ENCODE results near the gene RRAD. TPM values are rescaled to one million over a fixed set of nuclear protein-coding genes. Genes with fewer than 3 reads are reported as not detected.

RRAD gene
- polyA plus RNA-seq, 1 experiment, result 1.9 TPM

DNA sequence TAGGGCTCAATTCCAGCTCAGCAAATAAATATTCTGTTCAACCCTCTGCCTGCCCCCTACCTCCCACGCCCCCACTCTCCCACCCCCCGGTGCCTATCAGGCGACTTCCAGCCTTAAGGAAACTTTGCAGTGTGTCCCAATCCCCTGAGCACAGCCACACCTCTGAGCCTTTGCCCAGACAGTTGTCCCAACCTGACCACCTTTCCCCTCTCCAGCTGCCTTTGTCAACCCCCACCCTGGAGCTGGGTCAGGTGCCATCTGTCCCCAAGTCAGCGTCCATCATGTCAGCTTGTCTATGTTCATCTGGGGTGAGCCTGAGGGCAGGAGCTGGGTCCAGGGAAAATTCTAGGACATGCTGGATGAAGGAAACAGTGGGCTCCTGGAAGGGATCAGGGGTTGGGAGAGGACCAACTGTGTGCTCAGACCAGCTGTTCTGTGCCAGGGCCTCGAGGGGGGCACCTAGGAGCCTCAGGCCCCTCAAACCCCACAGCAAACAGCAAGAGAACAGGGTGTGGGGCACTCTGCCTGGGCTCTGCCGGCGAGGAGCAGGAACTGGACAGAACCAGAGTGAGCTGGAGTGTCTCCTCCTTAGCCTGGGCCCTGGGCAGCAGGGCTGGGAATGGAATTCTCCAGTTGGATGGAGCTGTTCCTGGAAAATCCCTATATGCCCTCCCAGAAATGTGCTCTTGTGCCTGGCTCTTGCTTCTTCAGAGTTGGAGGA is 24.5 kb downstream of the RRAD start:
- H3K4me3 ChIP-seq (ENCODE audit: low read depth, low read length), result no peak overlapping the region
- ChIA-PET CTCF (interaction anchor here (1.0 kb wide), 1 partner anchor 35 kb away, joined by 3 read pairs; no protein-coding TSS in a partner anchor), POLR2A (interaction anchor here (0.9 to 1.3 kb wide), 2 partner anchors 10 to 28 kb away, joined by 3 read pairs; no protein-coding TSS in a partner anchor)
- no peaks in the 10 kb centered on the region for H3K9me3 ChIP-seq (ENCODE audit: control insufficient read depth, insufficient read depth, low read length)
- H3K27ac ChIP-seq (ENCODE audit: low read depth, low read length), result no peak overlapping the region
- TF ChIP-seq, protein P1, sequence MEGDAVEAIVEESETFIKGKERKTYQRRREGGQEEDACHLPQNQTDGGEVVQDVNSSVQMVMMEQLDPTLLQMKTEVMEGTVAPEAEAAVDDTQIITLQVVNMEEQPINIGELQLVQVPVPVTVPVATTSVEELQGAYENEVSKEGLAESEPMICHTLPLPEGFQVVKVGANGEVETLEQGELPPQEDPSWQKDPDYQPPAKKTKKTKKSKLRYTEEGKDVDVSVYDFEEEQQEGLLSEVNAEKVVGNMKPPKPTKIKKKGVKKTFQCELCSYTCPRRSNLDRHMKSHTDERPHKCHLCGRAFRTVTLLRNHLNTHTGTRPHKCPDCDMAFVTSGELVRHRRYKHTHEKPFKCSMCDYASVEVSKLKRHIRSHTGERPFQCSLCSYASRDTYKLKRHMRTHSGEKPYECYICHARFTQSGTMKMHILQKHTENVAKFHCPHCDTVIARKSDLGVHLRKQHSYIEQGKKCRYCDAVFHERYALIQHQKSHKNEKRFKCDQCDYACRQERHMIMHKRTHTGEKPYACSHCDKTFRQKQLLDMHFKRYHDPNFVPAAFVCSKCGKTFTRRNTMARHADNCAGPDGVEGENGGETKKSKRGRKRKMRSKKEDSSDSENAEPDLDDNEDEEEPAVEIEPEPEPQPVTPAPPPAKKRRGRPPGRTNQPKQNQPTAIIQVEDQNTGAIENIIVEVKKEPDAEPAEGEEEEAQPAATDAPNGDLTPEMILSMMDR (IDR thresholded peaks at IDR 0.05; ENCODE audit: low read depth, low read length), result no peak
- H3K27me3 ChIP-seq (ENCODE audit: control insufficient read depth, insufficient read depth, low read length), result no peaks in the 10 kb centered on the region
- no peak for DNase-seq (ENCODE audit: low read depth, low spot score)

- CTCF ChIA-PET, result interaction anchor here (0.5 to 0.6 kb wide), 2 partner anchors 27 to 133 kb away, joined by 3 read pairs; no protein-coding TSS in a partner anchor
- peak overlapping the region; percentile 69 for H3K27ac ChIP-seq (ENCODE audit: low read depth, low read length)
- TF ChIP-seq, protein P1 (IDR thresholded peaks at IDR 0.05; ENCODE audit: low read depth, low read length), result no peak
- no peak overlapping the region for H3K4me3 ChIP-seq (ENCODE audit: low read depth, low read length)
- no peaks in the 10 kb centered on the region for H3K27me3 ChIP-seq (ENCODE audit: control insufficient read depth, insufficient read depth, low read length)
- peak; percentile 53 for DNase-seq (ENCODE audit: low read depth, low spot score)
- H3K9me3 ChIP-seq (ENCODE audit: control insufficient read depth, insufficient read depth, low read length), result no peaks in the 10 kb centered on the region
- POLR2A ChIA-PET, result interaction anchor here (1.0 to 1.3 kb wide), 2 partner anchors 10 to 31 kb away, joined by 3 read pairs; no protein-coding TSS in a partner anchor
Measured at GRCh38 chr16:66899945-66900710, 25.2 kb downstream of the RRAD start.

DNA sequence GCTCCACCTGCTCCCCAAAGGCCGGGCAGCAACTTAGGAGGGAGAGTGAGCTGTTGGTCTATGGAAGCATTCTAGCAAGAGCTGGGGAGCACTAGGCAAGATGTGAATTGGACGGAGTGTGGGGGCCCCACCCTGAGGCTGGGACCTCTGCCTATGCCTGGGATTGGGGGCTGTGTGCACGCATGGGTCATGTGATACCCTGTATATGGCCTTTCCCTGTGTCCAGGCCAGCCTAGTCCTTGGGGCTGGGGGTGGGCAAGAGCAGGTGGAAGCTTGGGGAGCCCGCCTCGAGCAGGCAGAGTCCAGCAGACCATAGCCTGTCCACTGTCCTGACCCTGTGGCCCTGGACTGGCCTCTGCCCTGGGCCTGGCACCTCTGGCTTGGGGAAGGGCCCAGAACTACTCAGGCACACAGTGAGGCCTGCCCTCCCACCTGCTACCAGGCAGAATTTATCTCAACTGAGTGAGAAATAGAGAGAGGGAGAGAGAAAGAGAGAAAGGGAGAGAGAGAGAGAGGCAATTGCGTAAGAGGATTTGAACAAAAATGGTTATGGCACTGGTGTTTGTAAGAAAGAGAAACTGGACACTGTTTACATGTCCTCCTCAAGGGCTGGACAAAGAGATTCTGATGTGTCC is 25.9 kb downstream of the RRAD start:
- ChIA-PET POLR2A (interaction anchor here (1.0 to 1.3 kb wide), 2 partner anchors 11 to 32 kb away, joined by 3 read pairs; no protein-coding TSS in a partner anchor), CTCF (interaction anchor here (0.5 to 5.6 kb wide), 3 partner anchors 26 to 133 kb away, joined by 3 to 77 read pairs (median 3); partner anchors contain the start of gene RRAD)
- Histone ChIP-seq H3K9me3 (ENCODE audit: control insufficient read depth, insufficient read depth, low read length) (no peaks in the 10 kb centered on the region), H3K27ac (ENCODE audit: low read depth, low read length) (peak overlapping the region; percentile 69), H3K4me3 (ENCODE audit: low read depth, low read length) (no peak overlapping the region), H3K27me3 (ENCODE audit: control insufficient read depth, insufficient read depth, low read length) (no peaks in the 10 kb centered on the region)
- TF ChIP-seq, protein P1 (IDR thresholded peaks at IDR 0.05; ENCODE audit: low read depth, low read length), result no peak
- no peak for DNase-seq (ENCODE audit: low read depth, low spot score)

GRCh38 chr16:66898933-66899309 is 26.4 kb downstream of the RRAD start:
- no peaks in the 10 kb centered on the region for H3K27me3 ChIP-seq (ENCODE audit: control insufficient read depth, insufficient read depth, low read length)
- no peaks in the 10 kb centered on the region for H3K9me3 ChIP-seq (ENCODE audit: control insufficient read depth, insufficient read depth, low read length)
- ChIA-PET POLR2A (interaction anchor here (1.1 kb wide), 1 partner anchor 35 kb away, joined by 4 read pairs; the partner anchor contains the start of gene CIAO2B), CTCF (interaction anchor here (1.1 to 5.6 kb wide), 2 partner anchors 28 to 256 kb away, joined by 4 to 77 read pairs; partner anchors contain the start of gene RRAD)
- H3K4me3 ChIP-seq (ENCODE audit: low read depth, low read length), result no peak overlapping the region
- no peak for DNase-seq (ENCODE audit: low read depth, low spot score)
- TF ChIP-seq, protein P1 (IDR thresholded peaks at IDR 0.05; ENCODE audit: low read depth, low read length), result no peak
- H3K27ac ChIP-seq (ENCODE audit: low read depth, low read length), result peak overlapping the region; percentile 69

Data from AG04450 (cell line).